Right forelimb (tissue), 1 donor: Measurements from ENCODE around the gene HHATL.

ENCODE experiments used
- DNase-seq: peaks from one replicate; pipeline ENCODE4 v3.0.0-alpha.2; 2018

The HHATL gene

GRCh38 chr3:42683875-42684598 lies 18.6 kb downstream of the HHATL start:
- peak; percentile 47 for DNase-seq

- DNase-seq: no peak
Measured at GRCh38 chr3:42682301-42683070, 20.1 kb downstream of the HHATL start.

GRCh38 chr3:42681361-42682038 lies 21.1 kb downstream of the HHATL start:
- DNase-seq: no peak

- DNase-seq: peak; percentile 17
Measured at GRCh38 chr3:42680806-42681205, 21.8 kb downstream of the HHATL start.

GRCh38 chr3:42680271-42680670 lies 22.3 kb downstream of the HHATL start:
- DNase-seq: peak; percentile 9

- DNase-seq: peak; percentile 4
Measured at GRCh38 chr3:42678447-42678846, 24.2 kb downstream of the HHATL start.

GRCh38 chr3:42675909-42676308 lies 26.7 kb downstream of the HHATL start:
- no peak for DNase-seq

GRCh38 chr3:42674146-42674545 lies 28.5 kb downstream of the HHATL start:
- no peak for DNase-seq

GRCh38 chr3:42673082-42673481 lies 29.5 kb downstream of the HHATL start:
- DNase-seq: no peak

- no peak for DNase-seq
Measured at GRCh38 chr3:42672515-42672914, 30.1 kb downstream of the HHATL start.

- peak; percentile 30 for DNase-seq
Measured at GRCh38 chr3:42670670-42671069, 31.9 kb downstream of the HHATL start.

GRCh38 chr3:42670051-42670576 lies 32.5 kb downstream of the HHATL start:
- DNase-seq: peak; percentile 13

- DNase-seq: no peak
Measured at GRCh38 chr3:42668793-42669217, 33.8 kb downstream of the HHATL start.

- DNase-seq: no peak
Measured at GRCh38 chr3:42668413-42668760, 34.2 kb downstream of the HHATL start.

GRCh38 chr3:42667523-42668412 lies 34.8 kb downstream of the HHATL start:
- no peak for DNase-seq

- no peak for DNase-seq
Measured at GRCh38 chr3:42667096-42667522, 35.5 kb downstream of the HHATL start.

- no peak for DNase-seq
Measured at GRCh38 chr3:42666577-42666998, 36.0 kb downstream of the HHATL start.

GRCh38 chr3:42666022-42666421 lies 36.6 kb downstream of the HHATL start:
- no peak for DNase-seq

- DNase-seq: no peak
Measured at GRCh38 chr3:42665050-42665878, 37.3 kb downstream of the HHATL start.

GRCh38 chr3:42664438-42664803 lies 38.2 kb downstream of the HHATL start:
- DNase-seq: no peak
